ENCODE measurements around the gene NEXN. TPM values are rescaled to one million over a fixed set of nuclear protein-coding genes. Genes with fewer than 3 reads are reported as not detected.

Gene NEXN
- total and polyA plus RNA-seq, 2 of the 8 experiments (the other 6 are each of a cell fraction or from before 2014, with no cell fraction given): 0.20 to 2.9 TPM

- no peak overlapping the region for H3K56ac ChIP-seq (replicated peaks; ENCODE audit: insufficient read length, low read depth, low read length)
- no peaks in the 10 kb centered on the region for H3K79me1 ChIP-seq (ENCODE audit: low read depth, low read length)
- no peak overlapping the region for H3K4me2 ChIP-seq (ENCODE audit: insufficient read depth in 1 of 2, low read depth in 2 of 2, low read length in 2 of 2)
- no peak overlapping the region for H4K8ac ChIP-seq (ENCODE audit: extremely low read depth, insufficient read depth, low read length)
- no peak overlapping the region for H3K4me3 ChIP-seq (ENCODE audit: extremely low read depth in 1 of 4, insufficient read depth in 2 of 4, low read depth in 3 of 4, low read length in 4 of 4)
- H3K18ac ChIP-seq (ENCODE audit: extremely low read depth, low read length): no peak overlapping the region
- no peak overlapping the region for H4K91ac ChIP-seq (replicated peaks; ENCODE audit: insufficient read length, low read length)
- H2BK120ac ChIP-seq (replicated peaks; ENCODE audit: low read depth, low read length): no peak overlapping the region
- H2BK20ac ChIP-seq (ENCODE audit: low read length): no peak overlapping the region
- no peaks in the 10 kb centered on the region for H3K9me3 ChIP-seq (ENCODE audit: insufficient read depth in 2 of 2, low read depth in 1 of 2, low read length in 1 of 2)
- H3K27me3 ChIP-seq (replicated peaks in 1 of 4; ENCODE audit: control insufficient read depth in 3 of 4, extremely low read depth in 1 of 4, insufficient read depth in 3 of 4, low read length in 3 of 4): no peaks in the 10 kb centered on the region
- peaks cover 46 to 100% (median 92%) of the 10 kb centered on the region in 4 experiments for H3K36me3 ChIP-seq (ENCODE audit: control insufficient read depth in 2 of 4, insufficient read depth in 4 of 4, low read length in 3 of 4)
- H3K27ac ChIP-seq (ENCODE audit: low read depth, low read length): no peak overlapping the region
- no peak overlapping the region for H2BK15ac ChIP-seq (ENCODE audit: low read length)
- no peak overlapping the region for H2BK12ac ChIP-seq (ENCODE audit: low read depth, low read length)
- H4K20me1 ChIP-seq (replicated peaks in 1 of 2; ENCODE audit: control insufficient read depth in 1 of 2, insufficient read depth in 2 of 2, low read length in 2 of 2): peaks cover 11% of the 10 kb centered on the region in 2 experiments
- no peak overlapping the region for H3K9ac ChIP-seq (replicated peaks in 1 of 4; ENCODE audit: extremely low read depth in 1 of 4, low read depth in 3 of 4, low read length in 3 of 4)
- WGBS, 2 experiments (ENCODE audit: extremely low coverage in 1 of 2, insufficient coverage in 1 of 2, insufficient read length in 1 of 2, insufficient replicate concordance in 2 of 2, low coverage in 1 of 2, low lambda C conversion rate in 2 of 2, missing lambda C conversion rate in 1 of 2): 93% methylated on average over 2 of the region's 2 CpGs; no CpG with 5 or more reads in 1 of the 2 experiments
- H4K5ac ChIP-seq (ENCODE audit: insufficient read length, low read depth, low read length): no peak overlapping the region
- no peak overlapping the region for H3K23ac ChIP-seq (ENCODE audit: insufficient read length)
- DNase-seq (ENCODE audit: low read depth in 1 of 2, low spot score in 2 of 2) (no peak), FAIRE-seq (no peak)
- no peak overlapping the region for H2BK5ac ChIP-seq (ENCODE audit: low read depth, low read length)
- CTCF ChIA-PET (ENCODE audit: partially characterized antibody): interaction anchor here (0.5 to 1.5 kb wide), 2 partner anchors 9 to 305 kb away, joined by 3 read pairs; no protein-coding TSS in a partner anchor
- no peak overlapping the region for H3K4ac ChIP-seq (replicated peaks; ENCODE audit: insufficient read length, low read depth, low read length)
- H3K79me2 ChIP-seq (ENCODE audit: control insufficient read depth in 1 of 2, insufficient read depth in 2 of 2, low read length in 2 of 2): peaks cover 0 to 37% of the 10 kb centered on the region in 2 experiments; a peak in 2 of 4 replicates
- POLR2A ChIA-PET (ENCODE audit: partially characterized antibody): interaction anchor here (2.2 to 4.1 kb wide), 2 partner anchors 12 to 19 kb away, joined by 11 to 17 read pairs; partner anchors contain the start of gene FUBP1
- no peaks in the 10 kb centered on the region for H3K23me2 ChIP-seq (ENCODE audit: low read depth, low read length)
- no peaks in the 10 kb centered on the region for H3K4me1 ChIP-seq (replicated peaks in 1 of 4; ENCODE audit: control insufficient read depth in 3 of 4, insufficient read depth in 4 of 4, low read length in 3 of 4)
- H2AK5ac ChIP-seq (ENCODE audit: low read depth, low read length): no peak overlapping the region
- no peak overlapping the region for H2AFZ ChIP-seq (ENCODE audit: low read length)
- TF ChIP-seq ZNF274 (IDR thresholded peaks at IDR 0.05; ENCODE audit: borderline replicate concordance, extremely low read depth, low read length): no peak
- no peak for TF ChIP-seq EGR1 (IDR thresholded peaks at IDR 0.05; ENCODE audit: borderline replicate concordance, low read depth, low read length)
- 0 out of 2 replicates have a peak, but pooled peaks have one; percentile 5 for TF ChIP-seq POLR2AphosphoS5 (IDR thresholded peaks at IDR 0.05; ENCODE audit: low read depth, low read length)
- no peak for TF ChIP-seq RBBP5 (IDR thresholded peaks at IDR 0.05; ENCODE audit: borderline replicate concordance, low read depth, low read length)
- no peak for TF ChIP-seq JUND (IDR thresholded peaks at IDR 0.05; ENCODE audit: low read length)
- TF ChIP-seq ATF3 (IDR thresholded peaks at IDR 0.05; ENCODE audit: insufficient read depth, low read depth, low read length): no peak
- H3K14ac ChIP-seq (ENCODE audit: insufficient read length): no peak overlapping the region
Measured at GRCh38 chr1:77958850-77959249, 70.4 kb downstream of the NEXN start.
